Lung (tissue), 12 donors: Measurements from ENCODE around the gene RCOR2. TPM values are rescaled to one million over a fixed set of nuclear protein-coding genes. Genes with fewer than 3 reads are reported as not detected.

Experiments used
- ATAC-seq: fragments of 200-7000 bp; cut with Tn5 transposase; one replicate; pipeline ENCODE4 v1.9.1; 2020; ENCODE audit warnings: moderate number of reproducible peaks; ENCODE audit not compliant: insufficient read depth, low FRiP score
- DNase-seq, 3 donors: peaks; one replicate each; pipeline ENCODE4 v3.0.0-alpha.2; 2013 to 2017
- H3K27ac ChIP-seq, 2 donors: one replicate each; pipeline ENCODE4 v1.5.1; 2013; ENCODE audit warnings: mild to moderate bottlenecking in 2 of 2, moderate library complexity in 2 of 2, control low read depth in 1 of 2, inconsistent platforms in 1 of 2, low read depth in 1 of 2, low read length in 1 of 2
- H3K27me3 ChIP-seq, 3 donors: one replicate each; pipeline ENCODE4 v1.5.1; 2013; ENCODE audit warnings: low read length in 2 of 3; ENCODE audit not compliant: control insufficient read depth in 3 of 3, insufficient read depth in 3 of 3
- H3K36me3 ChIP-seq, 4 donors: one replicate each; pipeline ENCODE4 v1.5.1; 2013; ENCODE audit warnings: low read length in 4 of 4, mild to moderate bottlenecking in 1 of 4, moderate library complexity in 1 of 4; ENCODE audit not compliant: control insufficient read depth in 4 of 4, insufficient read depth in 4 of 4
- H3K4me1 ChIP-seq, 5 donors: one replicate each; pipeline ENCODE4 v1.5.1; 2013; ENCODE audit warnings: low read length in 5 of 5, mild to moderate bottlenecking in 2 of 5, moderate library complexity in 1 of 5; ENCODE audit not compliant: control insufficient read depth in 5 of 5, insufficient read depth in 5 of 5
- H3K4me3 ChIP-seq: one replicate; pipeline ENCODE4 v1.5.1; 2013; ENCODE audit warnings: mild to moderate bottlenecking, control low read depth, moderate library complexity
- H3K9ac ChIP-seq, 2 donors: one replicate each; pipeline ENCODE4 v1.5.1; 2013; ENCODE audit warnings: low read length in 2 of 2, control low read depth in 1 of 2; ENCODE audit not compliant: insufficient read depth in 1 of 2
- H3K9me3 ChIP-seq, 4 donors: one replicate each; pipeline ENCODE4 v1.5.1; 2013; ENCODE audit warnings: low read length in 3 of 4, mild to moderate bottlenecking in 1 of 4, moderate library complexity in 1 of 4; ENCODE audit not compliant: control insufficient read depth in 4 of 4, insufficient read depth in 3 of 4
- CTCF ChIP-seq: IDR thresholded peaks from 2 replicates; pipeline ENCODE4 v1.5.1; 2012; ENCODE audit warnings: mild to moderate bottlenecking; ENCODE audit errors: control extremely low read depth, extremely low read depth
- WGBS, 2 donors: extraction: QIAGEN DNeasy Blood & Tissue Kit; methylation state at CpG; one replicate each; pipeline ENCODE4 v1.1.7; 2013; 5-methylcytosine and 5-hydroxymethylcytosine counted together
- polyA plus RNA-seq, 2 donors: library from polyadenylated mRNA; stranded (reverse); fragments of 200-250 nt; gene quantifications; one replicate each; pipeline ENCODE4 v1.2.1, GENCODE V29; 2013
- total RNA-seq, 2 donors: library from RNA; depleted of rRNA in 1 of 2; stranded (reverse); fragments of >200 nt in 1 of 2; gene quantifications; one replicate each; pipeline ENCODE4 v1.2.1, GENCODE V29; 2014 to 2021
- donor health status: control.
- donor health status: control.
- donor health status: Bipolar disorder and iron deficiency.
- donor health status: healthy.
- donor health status: DM: yes; HTN: yes; CAD: no.

Gene RCOR2
- total and polyA plus RNA-seq, 4 donors = 0.16 to 1.6 (median 0.87) TPM

- H3K9me3 ChIP-seq = no peaks in the 10 kb centered on the region
- peaks cover 6 to 44% (median 20%) of the 10 kb centered on the region in 5 donors for H3K4me1 ChIP-seq
- H3K36me3 ChIP-seq = peaks cover 0 to 3% (median 1%) of the 10 kb centered on the region in 4 donors
- peak overlapping the region; percentile 72 to 79 for H3K27ac ChIP-seq
- no peak for TF ChIP-seq CTCF
- 70 to 85% methylated on average over 5 of the region's 5 CpGs for WGBS, 2 donors
- ATAC-seq = no peak
- H3K9ac ChIP-seq = peak overlapping the region in 1 of 2 donors; percentile 42
- no peak for DNase-seq
- no peak overlapping the region for H3K4me3 ChIP-seq
- no peaks in the 10 kb centered on the region for H3K27me3 ChIP-seq
Observed at GRCh38 chr11:63872800-63873197, 44.2 kb downstream of the RCOR2 start.

- TF ChIP-seq CTCF = peak; percentile 54
- no peak overlapping the region for H3K9ac ChIP-seq
- H3K4me1 ChIP-seq = peaks cover 6 to 42% (median 21%) of the 10 kb centered on the region in 5 donors
- no peaks in the 10 kb centered on the region for H3K27me3 ChIP-seq
- peaks cover 0 to 3% (median 1%) of the 10 kb centered on the region in 4 donors for H3K36me3 ChIP-seq
- H3K9me3 ChIP-seq = no peaks in the 10 kb centered on the region
- peak; percentile 98 for ATAC-seq
- H3K27ac ChIP-seq = peak overlapping the region; percentile 72 to 79
- DNase-seq = peak; percentile 83 to 92 (median 84)
- 14 to 19% methylated on average over 11 of the region's 11 CpGs for WGBS, 2 donors
- H3K4me3 ChIP-seq = no peak overlapping the region
Observed at GRCh38 chr11:63871962-63872799, 44.8 kb downstream of the RCOR2 start.

- no peaks in the 10 kb centered on the region for H3K9me3 ChIP-seq
- H3K4me1 ChIP-seq = peaks cover 20 to 39% (median 35%) of the 10 kb centered on the region in 5 donors
- WGBS, 2 donors = 53 to 60% methylated on average over 14 of the region's 14 CpGs
- H3K27me3 ChIP-seq = no peaks in the 10 kb centered on the region
- peaks cover 0 to 2% (median under 1%) of the 10 kb centered on the region in 4 donors for H3K36me3 ChIP-seq
- DNase-seq (no peak), ATAC-seq (no peak)
- no peak overlapping the region for H3K9ac ChIP-seq
- H3K4me3 ChIP-seq = no peak overlapping the region
- no peak for TF ChIP-seq CTCF
- peak overlapping the region in 1 of 2 donors; percentile 80 for H3K27ac ChIP-seq
Observed at GRCh38 chr11:63870351-63871140, 46.4 kb downstream of the RCOR2 start.
